NCI-H146 (cell line): ENCODE measurements around the gene NCBP3.
"Not testable (repeated sequence)": the region's sequence is repeated elsewhere in the genome, so short reads cannot be mapped to it uniquely, and the experiment has no call there.

Experiments
- DNase-seq: peaks from one replicate; lab custom pipeline; 2025; lab: John Stamatoyannopoulos, UW

NCBP3 gene

GRCh38 chr17:3792481-3792880 lies 53.6 kb downstream of the NCBP3 start:
- DNase-seq: no peak

- DNase-seq: no peak
Measured at GRCh38 chr17:3788200-3788599, 57.8 kb downstream of the NCBP3 start.

- not testable (repeated sequence) for DNase-seq
Measured at GRCh38 chr17:3785323-3785722, 60.7 kb downstream of the NCBP3 start.

GRCh38 chr17:3782751-3783150 lies 63.3 kb downstream of the NCBP3 start:
- no peak for DNase-seq

GRCh38 chr17:3780986-3781385 lies 65.1 kb downstream of the NCBP3 start:
- DNase-seq: no peak

GRCh38 chr17:3777366-3778120 lies 68.5 kb downstream of the NCBP3 start:
- no peak for DNase-seq

- DNase-seq: no peak
Measured at GRCh38 chr17:3773966-3774365, 72.1 kb downstream of the NCBP3 start.

GRCh38 chr17:3773511-3773910 lies 72.5 kb downstream of the NCBP3 start:
- DNase-seq: no peak

GRCh38 chr17:3772764-3773163 lies 73.3 kb downstream of the NCBP3 start:
- DNase-seq: no peak

GRCh38 chr17:3771140-3771539 lies 74.9 kb downstream of the NCBP3 start:
- DNase-seq: no peak

GRCh38 chr17:3770466-3770865 lies 75.6 kb downstream of the NCBP3 start:
- no peak for DNase-seq

GRCh38 chr17:3768769-3769168 lies 77.3 kb downstream of the NCBP3 start:
- DNase-seq: no peak

- no peak for DNase-seq
Measured at GRCh38 chr17:3768341-3768740, 77.7 kb downstream of the NCBP3 start.

GRCh38 chr17:3766779-3767178 lies 79.3 kb downstream of the NCBP3 start:
- DNase-seq: no peak

- DNase-seq: no peak
Measured at GRCh38 chr17:3765981-3766380, 80.1 kb downstream of the NCBP3 start.

- no peak for DNase-seq
Measured at GRCh38 chr17:3763777-3764170, 82.3 kb downstream of the NCBP3 start.

- DNase-seq: no peak
Measured at GRCh38 chr17:3762922-3763776, 82.9 kb downstream of the NCBP3 start.

- no peak for DNase-seq
Measured at GRCh38 chr17:3761918-3762380, 84.1 kb downstream of the NCBP3 start.

GRCh38 chr17:3761036-3761917 lies 84.8 kb downstream of the NCBP3 start:
- DNase-seq: no peak

- DNase-seq: no peak
Measured at GRCh38 chr17:3759597-3760216, 86.3 kb downstream of the NCBP3 start.

GRCh38 chr17:3755335-3756030 lies 90.6 kb downstream of the NCBP3 start:
- DNase-seq: peak; percentile 40
